Esophagus mucosa (tissue), 1 donor: Measurements from ENCODE around the gene OR52E4. TPM values are rescaled to one million over a fixed set of nuclear protein-coding genes. Genes with fewer than 3 reads are reported as not detected.

Experiments used
- ATAC-seq: fragments of 200-7000 bp; cut with Tn5 transposase; one replicate; pipeline ENCODE4 v1.9.1; 2020
- total RNA-seq: library from RNA; stranded (reverse); gene quantifications from one replicate; pipeline ENCODE4 v1.2.4, GENCODE V29; 2023
- donor health status: DM: yes; HTN: yes; CAD: no.

The OR52E4 gene
- total RNA-seq: not detected

DNA sequence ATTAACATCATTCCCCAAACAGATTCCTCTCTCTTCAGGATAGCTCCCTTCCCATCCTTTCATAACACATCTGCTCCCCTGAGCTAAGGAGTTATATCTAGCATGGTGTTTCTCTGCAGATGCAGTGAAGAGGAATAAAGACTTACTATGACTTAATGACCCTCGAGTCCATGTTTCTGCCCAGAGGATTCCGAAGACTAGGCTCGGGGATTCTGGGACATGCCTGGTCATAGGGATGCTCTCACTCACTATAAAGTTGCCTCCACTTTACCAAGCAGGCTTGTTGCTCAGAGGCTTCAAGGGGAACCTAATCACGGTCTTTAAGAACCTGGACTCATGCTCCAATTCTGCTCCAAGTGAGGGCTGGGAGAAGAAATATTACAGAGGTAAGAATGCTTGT, at the start of gene OR52E4:
TSS of gene OR52E4 (plus strand) at position 301 of the 400 bp plus-strand sequence. CDS start 3,664 bp downstream, outside the sequence.
- no peak for ATAC-seq

DNA sequence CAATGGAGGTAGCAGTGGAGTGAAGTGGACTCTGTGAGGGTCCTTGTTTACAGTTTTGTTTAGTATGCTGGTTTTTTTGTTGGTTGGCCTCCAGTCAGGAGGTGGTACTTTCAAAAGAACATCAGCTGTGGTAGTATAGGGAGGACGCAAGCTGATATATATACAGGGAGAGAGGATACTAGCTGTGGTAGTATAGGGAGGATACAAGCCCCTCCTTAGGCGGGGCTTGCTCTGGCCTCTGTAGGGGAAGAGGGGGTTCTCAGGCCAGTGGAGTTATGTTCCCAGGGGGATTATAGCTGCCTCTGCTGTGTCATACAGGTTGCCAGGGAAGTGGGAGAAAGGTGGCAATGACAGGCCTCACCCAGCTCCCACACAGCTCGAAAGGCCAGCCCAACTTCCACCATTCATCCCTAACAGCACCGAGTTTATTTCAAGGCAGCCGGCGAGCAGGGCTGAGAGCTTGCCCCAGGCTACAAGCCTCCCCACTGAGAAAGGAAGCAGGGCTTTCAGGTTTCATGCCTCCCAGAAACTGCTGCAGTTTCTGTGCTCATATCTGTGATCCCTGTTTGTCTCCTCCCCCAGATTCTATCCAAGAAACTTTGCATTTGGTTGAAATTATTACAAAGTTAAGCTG, 49.1 kb upstream of the OR52E4 start:
- ATAC-seq: no peak

DNA sequence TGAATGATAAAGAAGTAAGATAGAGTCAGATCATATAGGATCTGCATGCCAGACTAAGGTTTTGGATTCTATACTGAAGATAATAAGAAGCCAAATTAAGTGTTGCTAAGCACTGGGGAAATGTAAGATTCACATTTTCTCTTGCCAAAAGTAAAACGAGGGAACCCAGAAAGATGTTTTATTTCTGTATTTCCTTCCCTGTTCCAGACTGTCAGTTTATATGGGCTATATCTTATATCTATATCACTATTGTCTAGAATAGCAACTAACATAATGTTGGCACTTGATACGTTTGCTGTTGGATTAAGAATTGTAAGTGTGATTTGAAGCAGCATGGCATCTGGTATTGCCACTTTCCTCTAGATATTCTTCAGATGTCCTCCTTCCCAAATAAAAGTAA, 47.0 kb upstream of the OR52E4 start:
- ATAC-seq: no peak

DNA sequence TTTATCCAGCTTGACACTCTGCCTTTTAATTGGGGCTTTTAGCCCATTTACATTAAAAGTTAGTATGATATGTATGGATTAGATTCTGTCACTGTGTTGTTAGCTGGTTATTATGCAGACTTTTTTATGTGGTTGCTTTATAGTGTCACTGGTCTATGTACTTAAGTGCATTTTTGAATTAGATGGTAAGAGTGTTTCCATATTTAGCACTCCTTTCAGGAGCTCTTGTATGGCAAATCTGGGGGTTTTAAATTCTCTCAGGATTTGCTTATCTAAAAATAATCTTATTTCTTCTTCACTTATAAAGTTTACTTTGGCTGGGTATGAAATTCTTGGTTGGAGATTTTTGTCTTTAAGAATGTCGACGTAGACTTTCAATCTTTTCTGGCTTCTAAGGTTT, 42.7 kb upstream of the OR52E4 start:
- ATAC-seq: no peak

DNA sequence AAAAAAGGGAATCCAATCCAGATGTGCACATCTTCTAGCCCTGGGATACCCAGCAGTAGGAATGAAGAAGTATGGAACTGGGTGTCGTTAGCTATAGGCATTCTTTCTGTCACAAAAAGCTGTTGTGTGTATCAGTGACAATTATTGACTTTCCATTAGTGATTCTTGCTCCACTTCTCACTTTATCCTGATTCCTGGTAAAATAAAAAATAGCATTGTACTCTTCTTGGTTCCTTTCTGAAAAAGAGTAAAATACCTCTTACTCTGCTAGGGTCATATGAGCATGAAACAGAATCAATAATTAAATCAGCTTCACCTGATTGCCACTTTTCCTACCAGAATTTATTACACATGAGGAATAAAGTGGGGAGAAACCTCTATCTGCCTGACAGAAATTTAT, 38.6 kb upstream of the OR52E4 start, which contains the start of gene OR52E6:
TSS of gene OR52E6 (minus strand) at position 101 of the 400 bp plus-strand sequence. CDS start at position 101, 0 bp downstream.
- ATAC-seq: no peak

DNA sequence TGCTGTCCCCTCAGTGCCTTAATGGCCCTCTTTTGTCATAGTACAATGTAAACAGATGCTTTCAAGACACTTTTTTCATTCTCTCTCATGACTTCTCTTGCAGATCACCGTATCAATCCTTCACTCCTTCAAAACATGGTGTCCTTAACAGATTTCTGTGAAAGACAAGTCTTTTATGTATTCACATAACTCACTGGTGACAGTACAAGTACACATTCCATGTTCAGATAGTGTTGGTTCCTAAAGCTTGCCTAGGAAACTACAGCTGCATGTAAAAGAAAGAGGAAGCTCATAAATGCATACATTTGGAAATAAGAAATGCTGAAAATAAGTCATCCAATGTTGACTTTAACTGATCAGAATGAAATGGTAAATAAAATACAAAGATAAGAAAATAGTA, 33.7 kb upstream of the OR52E4 start:
- no peak for ATAC-seq

DNA sequence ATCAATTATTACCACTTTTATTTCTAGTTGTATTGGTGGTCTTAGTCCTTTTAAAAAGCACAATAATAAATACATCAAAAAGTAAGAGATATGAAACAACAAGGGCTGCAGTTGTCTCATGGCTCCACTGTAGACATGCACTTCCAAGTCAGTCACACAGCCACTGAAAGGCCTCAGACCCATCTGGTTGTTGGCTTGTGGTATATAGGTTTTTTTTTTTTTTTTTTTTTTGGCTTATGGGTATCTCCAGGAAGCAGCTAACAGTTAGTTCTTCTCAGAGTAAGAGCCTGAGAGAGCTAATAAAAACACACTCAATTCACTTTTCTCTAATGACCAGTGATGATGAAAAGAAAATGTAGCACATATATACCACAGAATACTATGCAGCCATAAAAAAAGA, 32.7 kb upstream of the OR52E4 start:
- ATAC-seq: no peak

DNA sequence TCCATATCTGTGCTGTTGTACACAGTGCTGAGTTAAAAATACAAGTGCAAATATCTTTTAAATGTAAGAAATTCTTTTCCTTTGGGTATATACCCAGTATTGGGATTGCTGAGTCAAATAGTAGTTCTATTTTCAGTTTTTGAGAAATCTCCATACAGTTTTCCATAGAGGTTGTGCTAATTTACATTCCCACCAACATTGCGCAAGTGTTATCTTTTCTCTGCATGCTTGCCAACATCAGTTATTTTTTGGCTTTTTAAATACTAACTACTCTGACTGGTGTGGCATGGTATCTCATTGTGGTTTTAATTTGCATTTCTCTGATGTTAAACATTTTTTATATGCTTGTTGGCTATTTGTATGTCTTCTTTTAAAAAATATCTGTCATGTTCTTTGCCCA, 29.4 kb upstream of the OR52E4 start:
- no peak for ATAC-seq

DNA sequence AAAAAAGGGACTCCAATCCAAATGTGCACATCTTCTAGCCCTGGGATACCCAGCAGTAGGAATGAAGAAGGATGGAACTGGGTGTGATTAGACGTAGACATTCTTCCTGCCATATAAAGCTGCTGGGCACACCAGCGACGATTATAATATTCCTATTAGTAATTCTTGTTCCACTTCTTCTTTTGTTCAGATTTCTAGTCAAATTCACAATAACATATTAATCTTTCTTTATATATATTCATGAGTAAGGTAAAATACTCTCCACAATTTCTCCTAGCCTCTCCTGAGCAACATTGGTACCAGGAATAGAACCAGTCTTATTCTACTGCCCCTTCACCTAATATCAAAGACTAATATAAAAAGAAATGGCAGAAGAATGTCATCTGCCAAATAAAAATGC, 22.8 kb upstream of the OR52E4 start, which contains the start of gene OR52E8:
TSS of gene OR52E8 (minus strand) at position 101 of the 400 bp plus-strand sequence. CDS start at position 101, 0 bp downstream.
- no peak for ATAC-seq

DNA sequence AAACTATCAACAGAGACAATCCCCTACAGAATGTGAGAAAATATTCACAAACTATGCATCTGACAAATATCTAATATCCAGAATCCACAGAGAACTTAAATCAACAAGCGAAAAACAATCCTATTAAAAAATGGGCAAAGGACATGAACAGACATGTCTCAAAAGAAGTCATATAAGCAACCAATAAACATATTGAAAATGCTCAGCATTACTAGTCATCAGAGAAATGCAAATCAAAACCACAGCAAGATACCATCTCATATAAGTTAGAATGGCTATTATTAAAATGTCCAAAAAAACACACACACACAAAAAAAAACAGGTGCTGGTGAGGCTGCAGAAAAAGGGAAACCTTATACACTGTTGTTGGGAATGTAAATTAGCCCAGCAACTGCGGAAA, 14.6 kb upstream of the OR52E4 start:
- no peak for ATAC-seq

DNA sequence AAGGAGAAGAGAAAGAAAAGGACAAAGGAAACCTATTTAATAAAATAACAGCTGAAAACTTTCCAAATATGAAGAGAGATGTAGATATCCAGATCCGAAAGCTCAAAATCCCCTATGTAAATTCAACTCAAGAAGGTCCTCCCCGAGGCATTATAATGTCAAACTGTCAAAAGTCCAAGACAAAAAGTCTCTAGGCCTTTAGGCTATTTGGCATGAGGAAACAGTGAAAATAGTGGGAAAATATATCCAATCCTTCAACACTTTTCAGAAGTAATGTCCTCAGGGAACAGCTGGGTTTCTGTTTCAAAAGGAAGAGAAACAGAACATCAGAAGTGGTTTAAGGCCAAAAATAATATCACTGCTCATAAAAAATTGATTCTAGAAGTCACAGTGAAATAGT, 1.9 kb upstream of the OR52E4 start:
- ATAC-seq: no peak

DNA sequence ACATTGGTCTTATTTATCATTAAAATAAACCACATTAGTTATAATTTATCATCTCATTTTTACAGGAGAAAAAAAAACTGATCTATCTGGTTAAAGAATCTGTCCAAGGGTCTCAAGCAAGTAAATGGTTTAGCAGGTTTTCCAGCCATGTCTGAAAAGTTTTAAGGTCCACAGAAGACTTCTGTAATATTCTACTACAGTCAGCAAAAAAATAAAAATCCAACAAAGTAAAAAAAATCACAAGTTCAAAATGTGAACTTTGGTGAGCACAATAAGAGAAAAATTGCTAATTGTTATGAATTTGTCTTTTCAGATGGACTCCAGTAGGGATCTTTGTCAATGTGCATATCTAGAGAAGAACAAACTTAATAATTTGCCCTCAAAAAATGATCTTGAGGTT, 1.3 kb downstream of the OR52E4 start:
- no peak for ATAC-seq

DNA sequence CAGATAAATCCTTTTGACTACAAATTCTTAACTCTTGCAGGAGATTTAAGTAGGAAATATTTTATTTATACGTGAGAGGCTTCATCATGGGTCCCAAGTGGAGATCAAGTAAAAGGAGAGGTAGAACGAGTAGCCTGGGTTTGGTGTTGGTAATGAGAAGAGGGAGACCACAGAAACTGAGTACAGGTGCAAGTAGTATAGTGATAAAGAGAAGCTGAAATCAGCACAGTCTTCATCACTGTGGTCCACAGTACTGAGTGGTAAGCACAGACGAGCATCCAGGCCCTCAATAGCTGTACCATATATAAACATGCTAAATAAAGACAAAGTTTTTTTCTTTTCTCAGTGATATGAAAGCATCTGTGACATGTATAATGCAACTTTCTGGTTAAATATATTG, 6.7 kb downstream of the OR52E4 start:
- no peak for ATAC-seq

DNA sequence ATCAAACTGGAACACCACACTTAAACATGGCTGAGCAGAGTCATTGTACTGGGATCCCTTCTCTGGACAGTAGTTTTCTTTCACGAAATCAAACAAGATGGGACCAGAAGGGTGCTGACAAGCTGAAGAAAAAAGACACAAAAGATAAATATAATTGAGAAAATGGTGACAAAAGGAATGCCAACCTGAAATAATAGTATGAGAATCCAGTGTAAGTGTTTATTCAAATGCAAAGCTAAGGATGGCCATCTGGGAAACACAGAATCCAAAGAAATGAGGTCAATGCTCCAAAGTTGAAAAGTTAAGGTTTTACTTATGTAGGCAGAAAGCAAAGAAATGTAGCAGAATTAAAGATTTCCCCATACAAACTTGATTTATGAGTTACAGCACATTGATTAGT, 7.2 kb downstream of the OR52E4 start:
- no peak for ATAC-seq

DNA sequence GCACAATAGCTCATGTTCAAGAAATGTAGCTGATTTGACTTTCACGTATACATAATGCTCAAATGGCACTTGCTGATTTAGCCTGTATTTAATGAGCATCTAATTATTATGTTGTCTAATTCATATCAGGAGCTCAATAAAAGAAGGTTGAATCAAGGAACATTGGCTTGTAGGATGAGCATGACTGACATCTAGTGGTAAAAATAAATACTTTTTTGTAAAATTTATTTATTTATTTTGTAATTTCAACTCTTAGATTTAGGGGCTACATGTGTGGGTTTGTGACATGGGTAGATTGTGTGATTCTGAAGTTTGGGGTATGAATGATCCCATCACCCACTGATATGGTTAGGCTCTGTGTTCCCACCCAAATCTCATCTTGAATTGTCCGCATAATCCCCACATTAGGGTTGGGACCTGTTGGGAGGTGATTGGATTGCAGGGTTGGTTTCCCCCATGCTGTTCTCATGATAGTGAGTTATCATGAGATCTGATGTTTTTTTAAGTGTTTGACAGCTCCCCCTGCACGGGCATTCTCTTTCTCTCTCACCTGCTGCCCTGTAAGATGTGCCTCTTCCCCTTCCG, 10.9 kb downstream of the OR52E4 start:
- ATAC-seq: no peak

DNA sequence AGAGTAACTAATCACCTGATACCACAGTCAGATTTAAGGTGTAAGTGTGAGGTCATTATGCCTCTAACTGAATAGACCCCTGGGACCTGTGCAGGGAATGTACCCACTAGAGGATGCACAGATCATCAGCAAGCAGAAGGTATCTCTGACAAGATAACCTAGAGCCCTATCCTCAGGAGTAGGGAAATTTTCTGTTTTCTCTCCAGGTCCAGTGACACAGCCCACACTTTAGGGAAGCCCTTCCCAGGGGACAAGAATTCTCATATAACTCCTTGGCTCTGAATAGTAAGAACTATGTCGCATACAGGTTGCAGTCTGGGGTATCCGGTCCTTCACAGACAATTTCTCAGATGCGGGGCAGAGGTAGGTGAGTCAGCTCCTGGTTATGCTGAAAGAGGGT, 12.5 kb downstream of the OR52E4 start, which contains the start of gene OR52E5:
TSS of gene OR52E5 (plus strand) at position 301 of the 400 bp plus-strand sequence. CDS start 7,569 bp downstream, outside the sequence.
- no peak for ATAC-seq

DNA sequence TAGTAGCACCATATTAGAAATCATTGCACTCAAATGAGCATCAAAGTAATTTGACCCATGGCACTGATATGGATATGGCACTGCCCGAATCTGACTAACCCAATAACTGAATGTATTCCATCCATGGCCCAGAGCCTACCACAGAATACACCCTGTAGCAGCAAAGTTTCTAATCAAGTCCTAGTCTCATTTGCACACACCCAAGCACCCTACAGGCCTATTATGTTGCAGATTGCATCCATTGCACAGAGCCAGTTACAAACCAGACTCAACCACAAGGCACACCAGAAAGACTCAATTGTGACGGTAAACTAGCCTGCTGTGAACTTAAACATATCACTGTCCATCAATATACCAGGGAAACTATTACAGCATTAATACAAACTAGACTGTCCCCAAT, 19.1 kb downstream of the OR52E4 start:
- ATAC-seq: no peak

DNA sequence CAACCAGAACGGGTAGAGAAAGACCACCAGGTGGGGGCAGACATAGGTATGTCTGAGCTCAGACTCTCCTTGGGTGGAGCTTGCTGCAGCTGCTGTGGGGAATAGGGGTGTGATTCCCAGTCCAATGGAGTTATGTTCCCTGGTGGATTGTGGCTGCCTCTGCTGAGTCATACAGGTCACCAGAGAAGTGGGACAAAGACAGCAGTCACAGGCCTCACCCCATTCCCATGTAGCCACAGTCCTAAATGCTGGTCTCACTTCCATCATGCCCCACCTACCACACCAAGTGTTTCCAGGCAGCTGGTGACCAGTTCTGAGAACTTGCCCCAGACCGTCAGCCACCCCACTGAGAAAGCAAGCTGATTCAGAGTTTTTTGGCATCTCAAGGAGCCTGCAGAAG, 30.1 kb downstream of the OR52E4 start:
- ATAC-seq: no peak

DNA sequence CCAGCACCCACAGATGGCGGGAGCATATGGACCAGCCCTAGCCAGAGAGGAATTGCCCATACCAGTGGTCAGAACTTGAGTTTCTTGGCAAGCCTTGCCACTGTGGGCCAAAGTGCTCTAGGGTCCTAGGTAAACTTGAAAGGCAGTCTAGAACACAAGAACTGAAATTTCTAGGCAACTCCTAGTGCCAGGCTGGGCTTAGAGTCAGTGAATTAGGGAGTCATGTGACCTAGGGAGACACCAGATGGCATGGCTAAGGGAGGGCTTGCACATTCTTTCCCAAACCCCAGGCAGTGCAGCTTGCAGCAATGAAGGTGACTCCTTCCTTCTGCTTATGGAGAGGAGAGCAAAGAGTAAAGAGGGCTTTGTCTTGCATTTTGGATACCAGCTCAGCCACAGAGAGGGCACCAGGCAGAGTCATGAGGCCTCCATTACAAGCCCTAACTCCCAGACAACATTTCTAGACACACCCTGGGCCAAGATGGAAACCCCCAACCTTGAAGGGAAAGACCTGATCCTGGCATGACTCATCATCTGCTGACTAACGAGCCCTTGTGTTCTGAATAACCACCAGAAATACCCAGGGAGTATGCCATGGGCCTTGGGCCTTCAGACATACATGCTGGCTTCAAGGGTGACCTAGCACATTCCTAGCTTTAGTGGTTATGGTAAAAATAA, 42.5 kb downstream of the OR52E4 start:
- ATAC-seq: peak; percentile 36

DNA sequence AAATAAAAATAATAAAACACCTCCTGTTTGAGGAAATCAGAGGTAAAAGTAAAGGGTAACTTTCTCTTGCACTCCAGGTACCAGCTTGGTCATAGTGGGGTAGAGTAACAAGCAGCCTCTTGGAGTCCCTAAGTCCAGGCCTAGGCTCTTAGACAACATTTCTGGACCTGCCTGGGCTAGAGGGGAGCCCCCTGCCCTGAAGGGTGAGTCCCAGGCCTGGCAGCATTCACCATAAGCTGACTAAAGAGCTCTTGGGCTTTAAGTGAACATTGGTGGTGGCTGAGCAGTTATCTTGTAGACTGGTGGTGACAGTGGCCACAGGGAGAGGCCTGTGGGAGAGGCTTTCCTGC, 43.0 kb downstream of the OR52E4 start:
- ATAC-seq: no peak

DNA sequence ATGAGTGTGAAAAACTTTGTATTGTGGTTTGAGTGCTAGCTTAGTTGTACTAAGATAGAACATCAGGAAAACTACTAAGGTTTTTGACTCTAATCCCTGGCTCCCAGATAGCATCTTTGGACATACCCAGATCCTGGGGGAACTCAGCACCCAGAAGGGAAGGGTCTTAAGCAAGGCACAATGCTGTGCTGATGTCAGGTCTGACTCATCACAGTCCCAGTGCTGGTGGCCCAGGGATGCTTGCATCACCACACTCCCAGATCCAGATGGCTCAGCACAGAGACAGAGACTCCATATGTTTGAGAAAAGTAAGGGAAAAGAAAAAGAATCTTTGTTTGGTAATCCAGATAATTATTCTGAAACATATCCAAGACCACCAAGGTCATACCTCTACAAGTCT, 43.4 kb downstream of the OR52E4 start:
- ATAC-seq: no peak

DNA sequence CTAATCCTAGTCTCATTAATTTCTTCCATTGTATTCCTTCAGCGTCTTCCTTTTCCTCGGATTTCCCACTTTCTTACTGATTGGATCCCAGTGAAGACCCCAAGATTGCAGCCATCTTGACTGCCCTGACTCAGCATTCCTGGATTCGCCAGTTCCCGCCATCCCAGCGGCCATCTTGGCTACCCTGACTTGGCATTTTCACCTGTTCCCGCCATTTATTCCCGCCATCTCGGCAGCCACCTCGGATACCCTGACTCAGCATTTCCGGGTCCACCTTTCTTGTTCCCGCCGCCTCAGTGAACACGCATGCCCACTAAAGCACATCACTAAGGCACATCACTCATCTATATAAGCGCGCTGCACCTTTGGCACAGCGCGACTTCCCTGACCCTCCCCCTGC, 47.8 kb downstream of the OR52E4 start:
- ATAC-seq: no peak

DNA sequence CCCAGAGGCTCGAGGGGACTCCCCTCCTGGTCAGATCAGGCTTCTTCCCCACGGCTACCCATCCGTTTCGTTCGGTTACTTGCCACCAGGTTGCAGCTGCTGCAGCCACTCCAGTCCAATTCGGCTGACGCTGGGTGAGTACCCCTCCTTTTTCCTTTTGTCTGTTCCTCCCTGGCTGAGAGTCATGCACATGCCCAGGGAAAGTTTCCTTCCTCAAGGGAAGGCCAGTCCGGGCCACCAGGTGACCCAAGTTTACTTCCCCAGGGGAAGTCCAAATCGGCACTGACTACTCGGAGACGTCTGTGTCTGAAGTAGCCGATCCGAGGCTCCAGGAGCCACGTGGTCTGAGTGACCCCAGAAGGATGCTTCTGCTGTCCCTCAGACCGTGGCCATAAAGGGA, 48.4 kb downstream of the OR52E4 start:
- ATAC-seq: no peak
